Measurements from ENCODE around the gene MYH7B.

- no peak for TF ChIP-seq CTCF (IDR thresholded peaks at IDR 0.05)
- no peak for TF ChIP-seq POLR2A (IDR thresholded peaks at IDR 0.05)
Observed at GRCh38 chr20:34994509-34995131, 39.0 kb downstream of the MYH7B start.

Data from gastroesophageal sphincter (tissue), 3 donors.